Measurements from ENCODE around the gene SPANXD. TPM values are rescaled to one million over a fixed set of nuclear protein-coding genes. Genes with fewer than 3 reads are reported as not detected.

Gene SPANXD
- total RNA-seq: not detected in 2 replicates

DNA sequence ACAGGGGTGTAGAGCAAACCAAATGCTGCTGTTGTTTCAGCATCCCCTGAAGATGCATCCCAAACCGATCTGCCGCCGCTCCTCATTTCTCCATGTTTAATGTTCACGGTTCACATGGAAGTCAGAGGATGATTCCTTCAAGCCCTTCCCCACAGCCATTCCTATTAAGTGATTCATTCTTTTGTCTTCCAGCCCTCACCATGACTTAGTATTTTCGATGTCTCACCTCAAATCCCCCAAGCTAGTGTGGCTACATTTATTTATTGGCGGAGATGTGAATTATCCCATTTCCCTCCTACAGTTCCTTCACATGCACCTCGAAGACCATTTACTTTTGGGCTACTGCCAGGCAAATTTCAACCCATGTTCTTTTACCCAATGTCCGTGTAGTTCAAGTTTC lies at the start of gene SPANXD:
SPANXD (minus strand) TSS at position 101 of the 400 bp plus-strand sequence. CDS start 334 bp downstream, outside the sequence.

Other genes starting within 250 kb of the SPANXD start
- gene SPANXA1, start 114.0 kb downstream of the SPANXD start, total RNA-seq: not detected in 2 replicates
- gene SPANXA2, start 109.0 kb downstream of the SPANXD start, total RNA-seq: not detected in 2 replicates
- not detected in 2 replicates for gene MAGEC3, start 139.6 kb upstream of the SPANXD start, total RNA-seq
- not detected in 2 replicates for gene MAGEC1, start 205.2 kb upstream of the SPANXD start, total RNA-seq